OCI-LY3 (cell line): ENCODE data around the gene SNPH.

Experiments
- H2AFZ ChIP-seq: fragments of 200-600, 300-600 bp; shearing (Covaris generic); 2 replicates; pipeline ENCODE4 v1.6.0; 2014; ENCODE audit warnings: antibody characterized with exemption, low read depth, low read length
- H3K27ac ChIP-seq: fragments of 200-600, 300-600 bp; sonication (generic); 2 replicates; pipeline ENCODE4 v1.5.1; 2014; ENCODE audit warnings: mild to moderate bottlenecking, low read length, moderate library complexity, mixed read lengths
- H3K27me3 ChIP-seq: fragments of 200-600, 300-600 bp; sonication (generic); 2 replicates; pipeline ENCODE4 v1.6.1; 2014; ENCODE audit warnings: low read depth, low read length, mixed read lengths
- H3K36me3 ChIP-seq: fragments of 200-600, 300-600 bp; sonication (generic); replicated peaks from 2 replicates; pipeline ENCODE3; 2014; ENCODE audit warnings: low read depth, low read length, mixed read lengths
- H3K4me1 ChIP-seq: fragments of 300-600, 200-600 bp; sonication (generic); 2 replicates; pipeline ENCODE4 v1.6.1; 2014; ENCODE audit warnings: low read length, mixed read lengths
- H3K4me2 ChIP-seq: fragments of 200-600, 300-600 bp; sonication (generic); 2 replicates; pipeline ENCODE4 v1.6.1; 2014; ENCODE audit warnings: low read length, mixed read lengths
- H3K4me3 ChIP-seq: fragments of 300-600, 200-600 bp; sonication (generic); 2 replicates; pipeline ENCODE4 v1.5.1; 2014; ENCODE audit warnings: antibody characterized with exemption, mild to moderate bottlenecking, low read length, moderate library complexity
- H3K79me2 ChIP-seq: fragments of 300-600, 200-600 bp; shearing (Covaris generic); 2 replicates; pipeline ENCODE4 v1.6.1; 2014; ENCODE audit warnings: mild to moderate bottlenecking, low read length, mixed read lengths
- H3K9ac ChIP-seq: fragments of 300-600, 200-600 bp; shearing (Covaris generic); 2 replicates; pipeline ENCODE4 v1.6.0; 2014; ENCODE audit warnings: mild to moderate bottlenecking, low read length, moderate library complexity
- H3K9me3 ChIP-seq: fragments of 200-600, 300-600 bp; shearing (Covaris generic); 2 replicates; pipeline ENCODE4 v1.6.1; 2014; ENCODE audit warnings: low read length, mixed read lengths; ENCODE audit not compliant: insufficient read depth
- H4K20me1 ChIP-seq: fragments of 200-600, 300-600 bp; sonication (generic); 2 replicates; pipeline ENCODE4 v1.6.1; 2016; ENCODE audit warnings: low read length, mixed read lengths; ENCODE audit not compliant: insufficient read depth
- CTCF ChIP-seq: fragments of 200-600, 300-600 bp; sonication (generic); IDR thresholded peaks from 2 replicates; pipeline ENCODE4 v1.5.1; 2014; ENCODE audit warnings: antibody characterized with exemption, low read length, low read depth
- EZH2phosphoT487 ChIP-seq: fragments of 200-600 bp; shearing (Covaris generic); IDR thresholded peaks from 2 replicates; pipeline ENCODE4 v1.6.1; 2018; ENCODE audit warnings: antibody characterized with exemption, mixed run types, low read depth

SNPH gene

DNA sequence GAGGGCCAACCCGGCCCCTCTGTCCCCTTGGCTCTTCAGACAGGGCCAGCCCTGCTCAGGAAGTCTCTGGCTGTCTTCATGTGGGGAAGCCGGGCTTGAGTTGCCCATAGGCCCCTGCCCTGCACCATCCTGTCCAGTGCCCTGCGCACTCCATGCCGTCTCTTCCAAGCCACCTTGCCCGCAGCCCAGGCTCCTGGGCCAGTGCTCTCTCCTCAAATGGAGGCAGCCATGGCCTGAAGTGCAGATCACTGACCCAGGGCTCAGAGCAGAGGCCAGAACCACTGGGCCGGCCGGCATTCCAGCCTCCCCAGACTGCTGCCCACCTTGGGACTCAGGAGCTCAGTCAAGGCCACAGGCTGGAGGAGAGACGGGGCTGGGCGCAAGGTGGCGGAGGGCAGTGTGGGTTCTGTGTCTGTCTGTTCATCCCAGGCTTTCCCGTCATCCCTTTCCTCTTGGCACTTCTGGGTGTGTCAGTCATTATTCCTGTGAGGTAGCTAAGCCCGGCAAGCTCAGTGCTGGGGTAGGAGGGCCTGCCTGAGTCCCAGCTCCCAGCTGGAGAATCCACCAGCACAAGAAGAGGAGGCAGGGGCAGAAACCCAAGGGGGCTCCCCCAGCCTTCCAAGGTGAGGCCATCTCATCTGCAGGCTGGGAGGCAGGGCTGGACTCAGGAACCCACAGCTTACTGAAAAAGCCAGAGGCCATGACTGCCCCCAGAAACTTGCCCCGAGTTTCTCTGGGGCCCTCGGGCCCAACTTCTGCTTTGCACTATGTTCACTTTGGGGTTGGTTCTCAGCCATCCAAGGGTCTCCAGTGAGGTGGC lies 40.4 kb downstream of the SNPH start:
- no peak overlapping the region for H3K4me2 ChIP-seq
- no peaks in the 10 kb centered on the region for H3K27me3 ChIP-seq
- no peak overlapping the region for H2AFZ ChIP-seq
- no peaks in the 10 kb centered on the region for H3K9me3 ChIP-seq
- no peak overlapping the region for H3K27ac ChIP-seq
- no peaks in the 10 kb centered on the region for H3K4me1 ChIP-seq
- no peaks in the 10 kb centered on the region for H3K36me3 ChIP-seq
- no peak overlapping the region for H3K9ac ChIP-seq
- TF ChIP-seq EZH2phosphoT487, result no peak
- TF ChIP-seq CTCF, result no peak
- no peak overlapping the region for H3K4me3 ChIP-seq
- H4K20me1 ChIP-seq, result no peaks in the 10 kb centered on the region
- no peaks in the 10 kb centered on the region for H3K79me2 ChIP-seq

GRCh38 chr20:1307171-1307570 lies 41.1 kb downstream of the SNPH start:
- H2AFZ ChIP-seq, result no peak overlapping the region
- no peak overlapping the region for H3K4me3 ChIP-seq
- H3K4me1 ChIP-seq, result no peaks in the 10 kb centered on the region
- H3K79me2 ChIP-seq, result no peaks in the 10 kb centered on the region
- no peak overlapping the region for H3K27ac ChIP-seq
- no peaks in the 10 kb centered on the region for H3K27me3 ChIP-seq
- no peak overlapping the region for H3K4me2 ChIP-seq
- H3K36me3 ChIP-seq, result no peaks in the 10 kb centered on the region
- no peaks in the 10 kb centered on the region for H3K9me3 ChIP-seq
- TF ChIP-seq CTCF (no peak), EZH2phosphoT487 (no peak)
- no peaks in the 10 kb centered on the region for H4K20me1 ChIP-seq
- no peak overlapping the region for H3K9ac ChIP-seq

GRCh38 chr20:1307571-1307971 lies 41.5 kb downstream of the SNPH start:
- no peaks in the 10 kb centered on the region for H4K20me1 ChIP-seq
- H3K27ac ChIP-seq, result no peak overlapping the region
- H3K9ac ChIP-seq, result no peak overlapping the region
- H3K4me2 ChIP-seq, result no peak overlapping the region
- H3K27me3 ChIP-seq, result no peaks in the 10 kb centered on the region
- no peak for TF ChIP-seq EZH2phosphoT487
- TF ChIP-seq CTCF, result no peak
- no peak overlapping the region for H3K4me3 ChIP-seq
- H3K4me1 ChIP-seq, result no peaks in the 10 kb centered on the region
- no peaks in the 10 kb centered on the region for H3K9me3 ChIP-seq
- H3K36me3 ChIP-seq, result no peaks in the 10 kb centered on the region
- no peak overlapping the region for H2AFZ ChIP-seq
- no peaks in the 10 kb centered on the region for H3K79me2 ChIP-seq

DNA sequence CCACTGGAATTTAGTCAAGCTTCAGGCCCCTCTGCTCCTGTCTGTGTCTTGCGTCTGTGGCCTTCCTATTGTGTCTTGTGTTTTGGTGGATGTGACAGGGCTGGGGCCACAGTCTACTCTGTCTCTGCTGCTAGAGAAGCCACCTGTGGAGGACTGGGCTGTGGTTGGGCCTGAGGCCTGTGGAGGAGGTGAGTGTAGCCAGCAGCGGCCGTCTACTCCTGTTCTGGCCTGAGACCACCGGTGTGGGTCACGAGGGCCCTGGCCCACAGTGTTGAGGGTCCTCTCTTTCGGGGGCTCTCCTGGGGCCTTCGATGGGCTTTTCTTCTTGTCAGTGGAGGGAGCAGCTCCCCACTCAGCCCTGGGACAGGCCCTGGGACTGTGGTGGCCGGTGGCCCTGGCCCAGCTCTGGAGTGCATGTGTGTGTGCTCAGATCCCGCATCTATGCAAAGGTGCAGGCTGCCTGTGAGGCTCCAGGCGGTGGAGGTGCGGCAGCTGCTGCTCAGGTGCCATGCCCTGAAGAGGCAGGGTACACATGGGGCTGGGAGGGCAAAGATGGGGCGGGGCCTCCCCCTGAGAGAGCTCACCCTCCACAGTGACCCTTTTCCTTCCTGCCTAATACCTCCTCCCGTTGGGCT lies 42.1 kb downstream of the SNPH start:
- Histone ChIP-seq H3K4me2 (no peak overlapping the region), H3K27me3 (no peaks in the 10 kb centered on the region), H3K27ac (no peak overlapping the region), H2AFZ (no peak overlapping the region), H3K4me1 (no peaks in the 10 kb centered on the region), H3K4me3 (no peak overlapping the region), H3K79me2 (no peaks in the 10 kb centered on the region), H3K9me3 (no peaks in the 10 kb centered on the region), H3K9ac (no peak overlapping the region), H3K36me3 (no peaks in the 10 kb centered on the region), H4K20me1 (no peaks in the 10 kb centered on the region)
- TF ChIP-seq CTCF (no peak), EZH2phosphoT487 (no peak)
